IMR-90 (cell line): ENCODE results near the gene HRH2. TPM values are rescaled to one million over a fixed set of nuclear protein-coding genes. Genes with fewer than 3 reads are reported as not detected.

Experiments
- ATAC-seq: fragments of 200-7000 bp; cut with Tn5 transposase; 2 replicates; pipeline ENCODE4 v1.9.1; 2020; ENCODE audit warnings: low read depth, mild to moderate bottlenecking, moderate library complexity
- BruUV-seq: library from RNA; stranded (reverse); fragments of 400-500 nt; replicated peaks from 2 replicates; lab custom pipeline; 2021; lab: Mats Ljungman, UMichigan
- CTCF ChIA-PET: fragments of 300-600 bp; formaldehyde crosslinking; extraction: SDS; loops from one replicate; lab custom pipeline; 2021; ENCODE audit warnings: antibody characterized with exemption; lab: Yijun Ruan, JAX
- POLR2A ChIA-PET: fragments of 300-600 bp; sonication (Branson Sonifier 250); formaldehyde crosslinking; loops from one replicate; lab custom pipeline; 2022; ENCODE audit warnings: antibody characterized with exemption; ENCODE audit not compliant: unreplicated experiment; lab: Charles Lee
- DNase-seq: peaks from one replicate; pipeline ENCODE4 v3.0.0; 2013
- H2AFZ ChIP-seq: replicated peaks from 2 replicates; pipeline ENCODE3; 2013; ENCODE audit warnings: low read length, mild to moderate bottlenecking; ENCODE audit not compliant: poor library complexity
- H2AK5ac ChIP-seq: 2 replicates; pipeline ENCODE4 v1.6.1; 2013; ENCODE audit warnings: low read depth, low read length, inconsistent platforms
- H2AK9ac ChIP-seq: replicated peaks from 2 replicates; pipeline ENCODE3; 2013; ENCODE audit warnings: mild to moderate bottlenecking, low read depth, low read length, moderate library complexity; ENCODE audit not compliant: poor library complexity
- H2BK120ac ChIP-seq: 2 replicates; pipeline ENCODE4 v1.6.1; 2013; ENCODE audit warnings: low read depth, low read length, inconsistent platforms
- H2BK15ac ChIP-seq: 3 replicates; pipeline ENCODE4 v1.6.1; 2013; ENCODE audit warnings: low read depth, low read length, inconsistent platforms
- H2BK20ac ChIP-seq: 2 replicates; pipeline ENCODE4 v1.6.1; 2013; ENCODE audit warnings: low read depth, mild to moderate bottlenecking, inconsistent platforms, low read length, moderate library complexity
- H2BK5ac ChIP-seq: 2 replicates; pipeline ENCODE4 v1.6.1; 2013; ENCODE audit warnings: mild to moderate bottlenecking, low read depth, low read length, inconsistent platforms; ENCODE audit not compliant: poor library complexity, severe bottlenecking
- H3K14ac ChIP-seq: replicated peaks from 2 replicates; pipeline ENCODE4 v1.6.1; 2013; ENCODE audit warnings: low read depth, low read length, inconsistent platforms
- H3K18ac ChIP-seq: 2 replicates; pipeline ENCODE4 v1.6.1; 2013; ENCODE audit warnings: low read depth, low read length, control low read depth
- H3K23ac ChIP-seq: 2 replicates; pipeline ENCODE4 v1.6.1; 2013; ENCODE audit warnings: low read depth, low read length, inconsistent platforms
- H3K27ac ChIP-seq: 2 replicates; pipeline ENCODE4 v1.5.1; 2013; ENCODE audit warnings: mild to moderate bottlenecking, control low read depth, low read length; ENCODE audit not compliant: insufficient read depth
- H3K27me3 ChIP-seq: 2 replicates; pipeline ENCODE4 v1.6.1; 2013; ENCODE audit warnings: low read length; ENCODE audit not compliant: control insufficient read depth, insufficient read depth
- H3K36me3 ChIP-seq: 2 replicates; pipeline ENCODE4 v1.6.1; 2013; ENCODE audit warnings: low read length, mixed read lengths; ENCODE audit not compliant: control insufficient read depth, insufficient read depth
- H3K4ac ChIP-seq: 2 replicates; pipeline ENCODE4 v1.6.1; 2013; ENCODE audit warnings: low read depth, low read length, inconsistent platforms
- H3K4me1 ChIP-seq: 2 replicates; pipeline ENCODE4 v1.6.1; 2013; ENCODE audit warnings: low read length, mixed read lengths; ENCODE audit not compliant: control insufficient read depth, insufficient read depth
- H3K4me2 ChIP-seq: 2 replicates; pipeline ENCODE4 v1.6.1; 2013; ENCODE audit warnings: low read depth, mild to moderate bottlenecking, control low read depth, low read length, moderate library complexity
- H3K4me3 ChIP-seq: 2 replicates; pipeline ENCODE4 v1.5.1; 2013; ENCODE audit warnings: low read depth, mild to moderate bottlenecking, control low read depth, low read length, moderate library complexity; ENCODE audit not compliant: insufficient read depth
- H3K56ac ChIP-seq: 2 replicates; pipeline ENCODE4 v1.6.1; 2013; ENCODE audit warnings: low read length, inconsistent platforms; ENCODE audit not compliant: insufficient read depth; ENCODE audit errors: extremely low read depth
- H3K79me1 ChIP-seq, 2 experiments: 2 replicates each; pipeline ENCODE4 v1.6.1; 2013; ENCODE audit warnings: low read length in 2 of 2, inconsistent platforms in 1 of 2, low read depth in 1 of 2
- H3K9ac ChIP-seq: 2 replicates; pipeline ENCODE4 v1.6.1; 2013; ENCODE audit warnings: low read depth, low read length, control low read depth
- H3K9me1 ChIP-seq: 2 replicates; pipeline ENCODE4 v1.6.1; 2013; ENCODE audit warnings: low read length, inconsistent platforms; ENCODE audit not compliant: insufficient read depth
- H3K9me3 ChIP-seq: 2 replicates; pipeline ENCODE4 v1.6.1; 2013; ENCODE audit warnings: low read length; ENCODE audit not compliant: control insufficient read depth, insufficient read depth
- H4K20me1 ChIP-seq: 2 replicates; pipeline ENCODE4 v1.6.1; 2013; ENCODE audit warnings: low read length, inconsistent platforms; ENCODE audit not compliant: insufficient read depth
- H4K5ac ChIP-seq: 2 replicates; pipeline ENCODE4 v1.6.1; 2013; ENCODE audit warnings: mild to moderate bottlenecking, low read depth, low read length, control low read depth
- H4K8ac ChIP-seq, 2 experiments: 2 replicates each; pipeline ENCODE4 v1.6.1; 2013; ENCODE audit warnings: low read depth in 2 of 2, low read length in 2 of 2, control low read depth in 1 of 2, inconsistent platforms in 1 of 2
- H4K91ac ChIP-seq: 2 replicates; pipeline ENCODE4 v1.6.1; 2013; ENCODE audit warnings: low read depth, low read length, inconsistent platforms; ENCODE audit not compliant: insufficient read depth
- CHD1 ChIP-seq: IDR thresholded peaks from 2 replicates; pipeline ENCODE4 v1.6.1; 2012; ENCODE audit warnings: low read depth, low read length, improper control_type of control experiment
- FOS ChIP-seq: fragments of 150-350 bp; IDR thresholded peaks from 2 replicates; pipeline ENCODE4 v1.6.1; 2016; ENCODE audit warnings: low read depth, low read length
- WGBS, 2 experiments: methylation state at CpG; one replicate each; pipeline versions ENCODE4 v1.1.5 to v1.1.7; 2013; ENCODE audit warnings: missing lambda C conversion rate in 2 of 2; ENCODE audit not compliant: insufficient read length in 1 of 2; ENCODE audit errors: extremely low coverage in 2 of 2; 5-methylcytosine and 5-hydroxymethylcytosine counted together
- dilution Hi-C: fragments of 300-500 bp; cut with HindIII; formaldehyde crosslinking; loops from one replicate; pipeline ENCODE4 v1.14.3; 2018; ENCODE audit warnings: low sequenced_read_pairs; ENCODE audit not compliant: unreplicated experiment
- in situ Hi-C: fragments of 300-500 bp; cut with MboI; formaldehyde crosslinking; loops from 3 replicates; pipeline ENCODE4 v1.14.3; 2019; ENCODE audit warnings: low sequenced_read_pairs, inconsistent platforms, mixed read lengths
- intact Hi-C: fragments of 100-400 bp; cut with micrococcal nuclease; formaldehyde crosslinking; loops from 2 replicates; pipeline ENCODE4 v1.10.0; 2022
- polyA plus RNA-seq, 3 experiments: library from polyadenylated mRNA; depleted of rRNA; stranded (reverse); fragments of >200 nt; gene quantifications; 2 replicates each; pipeline ENCODE4 v1.2.3, GENCODE V29; 2012; ENCODE audit warnings: low replicate concordance in 1 of 3
- total RNA-seq: library from RNA; depleted of rRNA; stranded (reverse); fragments of >200 nt; gene quantifications from 2 replicates; pipeline ENCODE4 v1.2.3, GENCODE V29; 2012

Gene HRH2
- total and polyA plus RNA-seq, 2 of the 4 experiments (the other 2 are of a cell fraction): not detected

DNA sequence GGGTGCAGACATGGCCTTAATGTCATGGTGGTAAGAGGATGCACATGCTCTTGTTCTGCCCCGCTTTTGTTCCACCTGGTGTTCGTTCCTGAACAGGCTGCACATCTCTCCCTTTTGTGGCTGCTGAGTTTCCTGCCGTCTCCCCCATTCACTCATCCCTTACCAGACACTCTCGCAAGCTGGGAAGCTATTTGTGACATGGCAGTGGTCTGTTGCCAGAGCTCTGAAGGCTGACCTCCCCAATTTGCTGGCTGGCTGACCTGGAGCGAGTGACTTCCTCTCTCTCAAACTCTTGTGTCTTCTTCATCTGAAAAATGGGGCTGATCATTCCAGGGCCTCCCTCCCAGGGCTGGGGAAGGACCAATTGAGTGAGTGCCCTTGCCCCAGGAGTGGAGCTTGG lies 35.9 kb downstream of the HRH2 start:
- Histone ChIP-seq H3K4ac (no peak overlapping the region), H3K56ac (no peak overlapping the region), H3K14ac (no peak overlapping the region), H2BK5ac (no peak overlapping the region), H2AFZ (no peak overlapping the region), H2BK20ac (no peak overlapping the region), H2BK15ac (no peak overlapping the region), H3K18ac (no peak overlapping the region), H4K91ac (no peak overlapping the region), H3K4me1 (no peaks in the 10 kb centered on the region), H3K9ac (no peak overlapping the region), H3K4me2 (no peak overlapping the region), H2AK9ac (no peak overlapping the region), H3K4me3 (no peak overlapping the region), H4K8ac (no peak overlapping the region), H3K27me3 (no peaks in the 10 kb centered on the region), H3K36me3 (no peaks in the 10 kb centered on the region), H4K20me1 (no peaks in the 10 kb centered on the region), H3K23ac (no peak overlapping the region), H2BK120ac (no peak overlapping the region), H4K5ac (no peak overlapping the region), H3K27ac (no peak overlapping the region), H3K9me3 (peaks cover 7% of the 10 kb centered on the region; the same call in 1 of the 2 replicates), H3K79me1 (no peaks in the 10 kb centered on the region), H2AK5ac (no peak overlapping the region), H3K9me1 (no peaks in the 10 kb centered on the region)
- ATAC-seq (no peak), DNase-seq (no peak)
- BruUV-seq: no TSS peak
- dilution Hi-C loops (no loop called here), in situ Hi-C loops (no loop called here), intact Hi-C loops (no loop called here)
- ChIA-PET CTCF (no interaction called here), POLR2A (no interaction called here)
- WGBS, 2 experiments: no CpG with 5 or more reads among the region's 5 CpGs
- TF ChIP-seq FOS (no peak), CHD1 (no peak)
